ENCODE data around the gene DCTN3.

- TF ChIP-seq POLR2A (IDR thresholded peaks at IDR 0.05) (no peak), CTCF (IDR thresholded peaks at IDR 0.05) (no peak)
Observed at GRCh38 chr9:34620061-34620994, at the start of gene DCTN3.
